HEK293T (cell line): ENCODE data around the gene H6PD.

Experiments
- ARNT ChIP-seq: fragments of 450-650 bp; IDR thresholded peaks from 2 replicates; pipeline ENCODE4 v1.6.1; 2017; ENCODE audit warnings: mild to moderate bottlenecking
- BHLHE40 ChIP-seq: fragments of 450-650 bp; IDR thresholded peaks from 2 replicates; pipeline ENCODE4 v1.6.1; 2016; ENCODE audit warnings: mild to moderate bottlenecking, moderate library complexity, borderline replicate concordance
- ELF4 ChIP-seq: fragments of 450-650 bp; IDR thresholded peaks from 2 replicates; pipeline ENCODE4 v1.6.1; 2017; ENCODE audit warnings: antibody characterized with exemption
- FOXK2 ChIP-seq: fragments of 450-650 bp; IDR thresholded peaks from 2 replicates; pipeline ENCODE4 v1.6.1; 2016; ENCODE audit warnings: mild to moderate bottlenecking
- FOXM1 ChIP-seq: fragments of 450-650 bp; IDR thresholded peaks from 2 replicates; pipeline ENCODE4 v1.6.1; 2017; ENCODE audit warnings: mild to moderate bottlenecking, borderline replicate concordance
- L3MBTL2 ChIP-seq: fragments of 450-650 bp; conservative IDR thresholded peaks from 2 replicates; pipeline ENCODE4 v1.6.1; 2016; ENCODE audit warnings: mild to moderate bottlenecking
- SUZ12 ChIP-seq: fragments of 450-650 bp; IDR thresholded peaks from 2 replicates; pipeline ENCODE4 v1.6.1; 2016; ENCODE audit warnings: mild to moderate bottlenecking
- TARDBP ChIP-seq: fragments of 450-650 bp; IDR thresholded peaks from 2 replicates; pipeline ENCODE4 v1.6.1; 2016

GRCh38 chr1:9229549-9229948 is 5.0 kb upstream of the H6PD start:
- TF ChIP-seq ARNT (no peak), BHLHE40 (no peak), FOXM1 (no peak), TARDBP (no peak), SUZ12 (no peak), FOXK2 (no peak), ELF4 (no peak), L3MBTL2 (no peak)
